ENCODE results near the gene XRCC3. TPM values are rescaled to one million over a fixed set of nuclear protein-coding genes. Genes with fewer than 3 reads are reported as not detected.

The XRCC3 gene
- total and polyA plus RNA-seq, 2 donors (not counting 3 experiments of a cell fraction or from before 2014, with no cell fraction given) = 13.6 to 27.2 TPM

GRCh38 chr14:103736546-103737431 is 21.5 kb upstream of the XRCC3 start:
- BruUV-seq (replicated peaks) = no TSS peak
- CTCF ChIA-PET = interaction anchor here (1.1 to 1.6 kb wide), 3 partner anchors 29 to 164 kb away, joined by 3 to 4 read pairs (median 3); no protein-coding TSS in a partner anchor

More at GRCh38 chr14:103736546-103737431, 21.5 kb upstream of the XRCC3 start:
- DNase-seq (ENCODE audit: low read depth, low spot score) = no peak
- H3K9ac ChIP-seq (replicated peaks; ENCODE audit: extremely low read depth, insufficient read depth, low read length) = no peak overlapping the region
- H3K9me1 ChIP-seq (replicated peaks; ENCODE audit: control insufficient read depth, extremely low read depth, insufficient read depth, low read length) = no peaks in the 10 kb centered on the region
- peaks cover 0 to 38% of the 10 kb centered on the region in 2 experiments for H3K36me3 ChIP-seq (ENCODE audit: control insufficient read depth in 2 of 2, extremely low read depth in 1 of 2, insufficient read depth in 2 of 2, low read length in 2 of 2)
- no peak overlapping the region for H3K4me2 ChIP-seq (ENCODE audit: insufficient read depth, low read length)
- H3K4me1 ChIP-seq (ENCODE audit: control insufficient read depth, extremely low read depth, insufficient read depth, low read length) = peaks cover 11% of the 10 kb centered on the region
- H3K79me2 ChIP-seq (ENCODE audit: control insufficient read depth, insufficient read depth, low read length) = no peaks in the 10 kb centered on the region
- POLR2A ChIA-PET = no interaction called here
- H3K27me3 ChIP-seq (ENCODE audit: control insufficient read depth in 2 of 2, insufficient read depth in 2 of 2, low read length in 2 of 2) = no peaks in the 10 kb centered on the region
- TF ChIP-seq FOS (IDR thresholded peaks at IDR 0.05; ENCODE audit: borderline replicate concordance, insufficient read depth, low read length) (no peak), POLR2A (IDR thresholded peaks at IDR 0.05; ENCODE audit: low read depth, low read length) (no peak), POLR2AphosphoS5 (IDR thresholded peaks at IDR 0.05; ENCODE audit: insufficient read depth, low read depth, low read length) (no peak), CTCF (IDR thresholded peaks at IDR 0.05; ENCODE audit: extremely low read depth in 1 of 2, insufficient read depth in 1 of 2, low read depth in 1 of 2, low read length in 2 of 2) (no peak), EZH2 (IDR thresholded peaks at IDR 0.05; ENCODE audit: borderline replicate concordance, low read depth, low read length, severe bottlenecking) (no peak)
- TF ChIP-seq, protein P1, sequence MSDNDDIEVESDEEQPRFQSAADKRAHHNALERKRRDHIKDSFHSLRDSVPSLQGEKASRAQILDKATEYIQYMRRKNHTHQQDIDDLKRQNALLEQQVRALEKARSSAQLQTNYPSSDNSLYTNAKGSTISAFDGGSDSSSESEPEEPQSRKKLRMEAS (IDR thresholded peaks at IDR 0.05; ENCODE audit: insufficient read depth, insufficient read length) = no peak
- no peak for FAIRE-seq
- H2AFZ ChIP-seq (ENCODE audit: low read depth, low read length) = no peak overlapping the region
- H3K4me3 ChIP-seq (replicated peaks in 1 of 3; ENCODE audit: insufficient read depth in 1 of 3, low read depth in 1 of 3, low read length in 3 of 3) = no peak overlapping the region
- H4K20me1 ChIP-seq (replicated peaks; ENCODE audit: control insufficient read depth, extremely low read depth, insufficient read depth, low read length) = no peaks in the 10 kb centered on the region
- dilution Hi-C loops (cut with MboI; ENCODE audit: extremely low pct_ligation_motif_present, low sequenced_read_pairs) (no loop called here), intact Hi-C loops (cut with micrococcal nuclease) (no loop called here)
- no peaks in the 10 kb centered on the region for H3K9me3 ChIP-seq (replicated peaks; ENCODE audit: control insufficient read depth, insufficient read depth, low read length)
- H3K27ac ChIP-seq (ENCODE audit: insufficient read depth, low read depth, low read length) = no peak overlapping the region

Measured in endothelial cell of umbilical vein (primary cell).